Measurements from ENCODE around the gene JPH4.

DNA sequence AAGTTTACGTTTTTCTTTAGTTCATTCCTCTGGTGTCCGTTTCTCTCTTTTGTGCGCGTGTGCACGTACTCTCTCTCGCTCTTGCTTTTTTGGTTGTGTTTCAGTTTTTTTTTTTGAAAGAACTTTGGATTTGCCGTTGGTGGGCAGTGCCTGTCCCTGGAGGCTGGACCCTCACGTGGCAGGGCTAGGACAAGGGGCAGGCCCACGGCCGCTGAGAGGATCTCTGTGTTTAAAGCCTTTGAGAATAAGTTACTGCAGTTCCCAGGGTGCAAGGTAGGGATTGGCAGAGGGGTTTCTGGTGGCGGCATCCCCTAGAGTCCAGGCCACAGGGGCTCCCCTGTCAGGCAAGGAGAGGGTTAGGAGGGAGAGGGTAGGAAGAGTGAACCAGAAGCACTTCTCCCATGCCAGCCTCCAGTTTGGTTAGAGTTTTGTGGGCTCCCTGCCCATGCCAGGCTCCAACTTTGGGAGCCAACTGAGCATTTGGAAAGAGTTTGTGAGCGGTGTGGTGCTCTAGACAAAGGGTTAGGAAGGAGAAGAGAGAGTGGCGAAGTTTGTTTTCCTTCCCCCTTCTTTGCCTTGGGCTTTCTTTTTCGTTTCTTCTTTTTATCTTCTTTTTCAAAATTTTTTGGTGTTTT, 57.6 kb downstream of the JPH4 start:
- TF ChIP-seq, protein P1, sequence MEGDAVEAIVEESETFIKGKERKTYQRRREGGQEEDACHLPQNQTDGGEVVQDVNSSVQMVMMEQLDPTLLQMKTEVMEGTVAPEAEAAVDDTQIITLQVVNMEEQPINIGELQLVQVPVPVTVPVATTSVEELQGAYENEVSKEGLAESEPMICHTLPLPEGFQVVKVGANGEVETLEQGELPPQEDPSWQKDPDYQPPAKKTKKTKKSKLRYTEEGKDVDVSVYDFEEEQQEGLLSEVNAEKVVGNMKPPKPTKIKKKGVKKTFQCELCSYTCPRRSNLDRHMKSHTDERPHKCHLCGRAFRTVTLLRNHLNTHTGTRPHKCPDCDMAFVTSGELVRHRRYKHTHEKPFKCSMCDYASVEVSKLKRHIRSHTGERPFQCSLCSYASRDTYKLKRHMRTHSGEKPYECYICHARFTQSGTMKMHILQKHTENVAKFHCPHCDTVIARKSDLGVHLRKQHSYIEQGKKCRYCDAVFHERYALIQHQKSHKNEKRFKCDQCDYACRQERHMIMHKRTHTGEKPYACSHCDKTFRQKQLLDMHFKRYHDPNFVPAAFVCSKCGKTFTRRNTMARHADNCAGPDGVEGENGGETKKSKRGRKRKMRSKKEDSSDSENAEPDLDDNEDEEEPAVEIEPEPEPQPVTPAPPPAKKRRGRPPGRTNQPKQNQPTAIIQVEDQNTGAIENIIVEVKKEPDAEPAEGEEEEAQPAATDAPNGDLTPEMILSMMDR (IDR thresholded peaks at IDR 0.05): no peak
- TF ChIP-seq POLR2A (IDR thresholded peaks at IDR 0.05): no peak

Measured in body of pancreas (tissue), 4 donors.